Activated CD4-positive, alpha-beta T cell treated with anti-CD3 and anti-CD28 coated beads for 36 hours (primary cell): ENCODE measurements around the gene SYCP2. TPM values are rescaled to one million over a fixed set of nuclear protein-coding genes. Genes with fewer than 3 reads are reported as not detected.

Experiments
- ATAC-seq: fragments of 200-7000 bp; cut with Tn5 transposase; one replicate; pipeline ENCODE4 v1.10.0; 2021; ENCODE audit warnings: mild to moderate bottlenecking, moderate library complexity
- CTCF ChIA-PET: fragments of 350-600 bp; sonication (Branson Sonifier 250); formaldehyde crosslinking; loops from one replicate; lab custom pipeline; 2021; ENCODE audit warnings: antibody characterized with exemption; lab: Charles Lee
- POLR2A ChIA-PET: fragments of 350-600 bp; sonication (Branson Sonifier 250); formaldehyde crosslinking; loops from one replicate; lab custom pipeline; 2021; ENCODE audit warnings: antibody characterized with exemption, inconsistent platforms; lab: Charles Lee
- DNase-seq: peaks from one replicate; pipeline ENCODE4 v3.0.0-alpha.2; 2020
- H3K27ac Mint-ChIP-seq: one replicate; pipeline ENCODE4 v1.8.0; 2021; ENCODE audit warnings: mixed read lengths
- H3K27me3 Mint-ChIP-seq: one replicate; pipeline ENCODE4 v1.8.0; 2021; ENCODE audit warnings: mixed read lengths
- H3K36me3 Mint-ChIP-seq: one replicate; pipeline ENCODE4 v1.8.0; 2021; ENCODE audit warnings: low read depth, mixed read lengths
- H3K4me1 Mint-ChIP-seq: one replicate; pipeline ENCODE4 v1.8.0; 2021; ENCODE audit warnings: mixed read lengths
- H3K4me3 Mint-ChIP-seq: one replicate; pipeline ENCODE4 v1.8.0; 2021; ENCODE audit warnings: mild to moderate bottlenecking, moderate library complexity, mixed read lengths
- H3K9me3 Mint-ChIP-seq: one replicate; pipeline ENCODE4 v1.8.0; 2021; ENCODE audit warnings: low read depth, mixed read lengths
- intact Hi-C, 2 experiments: fragments of 100-400 bp; cut with DNase I in 1 of 2; cut with micrococcal nuclease in 1 of 2; formaldehyde crosslinking; loops; one replicate each; pipeline versions ENCODE4 v1.14.2 to v1.15.1; 2022 to 2024; cut with DNase I, micrococcal nuclease
- total RNA-seq, 2 experiments: library from RNA; stranded (reverse); gene quantifications; one replicate each; pipeline ENCODE4 v1.2.3, GENCODE V29; 2021

The SYCP2 gene
- total RNA-seq, 2 experiments from 2014 or later, result 1.5 to 2.1 TPM

- intact Hi-C loops, result no loop called here
- Mint-ChIP-seq H3K36me3 (no peaks in the 10 kb centered on the region), H3K4me1 (no peaks in the 10 kb centered on the region), H3K27me3 (peaks cover 5% of the 10 kb centered on the region), H3K4me3 (no peak overlapping the region), H3K9me3 (no peaks in the 10 kb centered on the region), H3K27ac (no peak overlapping the region)
- CTCF ChIA-PET, result no interaction called here
- POLR2A ChIA-PET, result no interaction called here
- DNase-seq (no peak), ATAC-seq (no peak)
Measured at GRCh38 chr20:59821788-59822187, 111.6 kb downstream of the SYCP2 start.

GRCh38 chr20:59821201-59821600, 112.2 kb downstream of the SYCP2 start:
- ATAC-seq (no peak), DNase-seq (no peak)
- intact Hi-C loops, result no loop called here
- CTCF ChIA-PET, result no interaction called here
- Mint-ChIP-seq H3K4me1 (no peaks in the 10 kb centered on the region), H3K9me3 (no peaks in the 10 kb centered on the region), H3K4me3 (no peak overlapping the region), H3K27ac (no peak overlapping the region), H3K36me3 (no peaks in the 10 kb centered on the region), H3K27me3 (peaks cover 5% of the 10 kb centered on the region)
- POLR2A ChIA-PET, result no interaction called here

DNA sequence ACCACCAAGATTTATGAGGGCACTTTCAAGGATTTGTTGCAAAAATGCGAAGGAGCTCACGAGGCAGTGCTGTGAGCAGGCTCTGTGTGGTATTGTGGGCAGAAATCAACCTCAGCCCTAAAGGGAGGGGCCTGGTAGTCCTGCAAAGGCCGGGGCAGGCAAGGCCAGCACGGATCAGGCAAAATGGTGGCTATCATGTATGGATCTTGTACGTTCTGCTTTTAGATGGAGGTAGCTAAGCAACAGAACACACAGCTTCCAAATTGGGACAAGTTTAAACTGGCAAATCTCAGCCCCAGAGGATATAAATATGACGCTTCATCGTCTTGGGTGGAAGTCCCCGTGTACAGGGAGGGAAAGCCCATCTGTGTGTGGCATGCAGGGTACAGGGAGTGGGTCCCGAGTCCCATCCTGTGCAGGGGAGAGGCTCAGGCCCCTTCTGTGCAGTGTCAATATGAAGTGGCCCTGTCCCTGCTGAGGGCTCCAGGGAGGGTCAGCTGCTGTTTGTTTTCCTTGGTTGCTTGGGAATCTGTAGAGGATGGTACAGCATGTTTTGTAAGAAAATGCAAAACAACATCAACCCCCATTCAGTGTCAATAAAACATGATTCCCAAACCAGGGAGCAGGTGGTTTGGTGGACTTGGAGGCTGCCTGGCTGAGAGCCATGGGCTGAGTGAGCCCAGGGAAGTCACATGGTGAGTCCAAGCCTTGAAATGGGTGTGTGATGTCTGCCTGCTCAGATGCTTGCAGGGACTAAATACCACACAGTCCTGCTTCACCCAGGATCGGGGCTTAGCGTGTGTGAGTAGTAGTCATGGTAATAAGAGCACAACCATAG, 113.0 kb downstream of the SYCP2 start:
- Mint-ChIP-seq H3K36me3 (no peaks in the 10 kb centered on the region), H3K4me3 (no peak overlapping the region), H3K27me3 (peaks cover 5% of the 10 kb centered on the region), H3K9me3 (no peaks in the 10 kb centered on the region), H3K27ac (no peak overlapping the region), H3K4me1 (no peaks in the 10 kb centered on the region)
- ATAC-seq (no peak), DNase-seq (no peak)
- POLR2A ChIA-PET, result no interaction called here
- CTCF ChIA-PET, result no interaction called here
- intact Hi-C loops, result no loop called here

DNA sequence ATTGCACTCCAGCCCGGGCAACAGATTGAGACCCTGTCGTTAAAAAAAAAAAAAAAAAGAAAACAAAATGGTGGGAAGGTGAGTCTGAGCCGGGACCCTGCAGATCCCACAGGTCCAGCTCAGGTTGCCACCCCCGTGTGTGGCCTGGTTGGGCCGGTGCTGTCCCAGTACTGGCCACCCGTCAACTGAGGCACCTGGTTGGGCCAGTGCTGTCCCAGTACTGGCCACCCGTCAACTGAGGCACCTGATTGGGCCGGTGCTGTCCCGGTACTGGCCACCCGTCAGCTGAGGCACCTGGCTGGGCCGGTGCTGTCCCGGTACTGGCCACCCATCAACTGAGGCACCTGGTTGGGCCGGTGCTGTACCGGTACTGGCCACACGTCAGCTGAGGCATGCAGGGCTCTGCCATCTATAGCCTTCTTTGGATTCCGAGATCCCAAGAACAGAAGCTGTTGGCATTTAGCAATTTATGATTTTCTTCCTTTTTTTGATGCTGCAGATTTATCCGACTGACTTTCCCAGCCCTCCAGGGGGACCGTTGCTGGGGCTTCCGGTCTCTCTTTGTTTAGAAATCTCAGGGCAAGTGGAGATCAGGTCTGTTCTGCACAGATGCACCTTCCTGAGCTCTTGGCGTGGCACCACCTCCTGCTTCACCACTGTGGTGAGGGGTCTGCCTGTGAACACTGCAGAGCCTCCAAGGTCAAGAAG, 113.8 kb downstream of the SYCP2 start:
- CTCF ChIA-PET, result no interaction called here
- DNase-seq (no peak), ATAC-seq (no peak)
- Mint-ChIP-seq H3K4me1 (no peaks in the 10 kb centered on the region), H3K36me3 (no peaks in the 10 kb centered on the region), H3K9me3 (no peaks in the 10 kb centered on the region), H3K4me3 (no peak overlapping the region), H3K27ac (no peak overlapping the region), H3K27me3 (peaks cover 2% of the 10 kb centered on the region)
- POLR2A ChIA-PET, result no interaction called here
- intact Hi-C loops, result no loop called here

GRCh38 chr20:59818911-59819310, 114.5 kb downstream of the SYCP2 start:
- intact Hi-C loops, result no loop called here
- Mint-ChIP-seq H3K4me3 (no peak overlapping the region), H3K27ac (no peak overlapping the region), H3K9me3 (no peaks in the 10 kb centered on the region), H3K36me3 (no peaks in the 10 kb centered on the region), H3K4me1 (no peaks in the 10 kb centered on the region), H3K27me3 (peaks cover 2% of the 10 kb centered on the region)
- ChIA-PET POLR2A (no interaction called here), CTCF (no interaction called here)
- no peak for DNase-seq
- ATAC-seq, result no peak

DNA sequence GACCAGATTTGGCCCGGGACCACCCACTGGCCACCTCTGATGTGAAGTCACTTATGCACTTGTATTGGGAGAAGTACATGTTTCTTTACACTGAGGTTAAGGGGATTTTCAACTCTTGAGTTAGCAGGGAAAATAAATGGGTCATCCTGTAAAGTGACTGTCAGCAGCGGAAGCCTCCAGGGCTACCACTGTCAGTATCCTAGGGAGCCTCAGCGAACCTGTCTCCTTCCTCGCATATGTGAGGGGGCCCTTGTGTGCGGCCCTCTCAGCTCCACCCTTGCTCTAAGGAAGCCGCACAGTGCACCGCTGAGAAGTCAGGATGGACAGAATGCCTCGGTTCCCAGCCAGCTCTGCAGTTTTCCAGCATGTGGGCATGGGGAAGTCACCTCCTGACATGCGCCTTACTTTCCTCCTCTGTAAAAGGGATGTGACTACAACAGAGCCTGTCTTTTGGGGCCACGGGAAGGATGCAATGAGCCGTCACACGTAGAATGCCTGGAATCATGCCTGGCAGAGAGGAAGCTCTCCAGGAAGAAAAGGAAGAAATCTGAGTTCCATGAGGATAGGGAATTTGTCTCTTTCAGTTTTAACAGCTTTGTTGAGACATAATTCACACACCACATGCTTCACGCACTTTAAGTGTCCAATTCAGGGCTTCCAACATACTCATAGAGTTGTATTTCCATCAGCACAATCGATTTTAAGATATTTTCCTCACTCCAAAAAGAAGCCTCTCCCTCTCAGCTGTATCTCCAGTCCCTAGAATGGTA, 115.4 kb downstream of the SYCP2 start:
- POLR2A ChIA-PET, result no interaction called here
- Mint-ChIP-seq H3K4me3 (no peak overlapping the region), H3K27ac (no peak overlapping the region), H3K9me3 (no peaks in the 10 kb centered on the region), H3K4me1 (no peaks in the 10 kb centered on the region), H3K36me3 (no peaks in the 10 kb centered on the region), H3K27me3 (peaks cover 2% of the 10 kb centered on the region)
- CTCF ChIA-PET, result no interaction called here
- no peak for DNase-seq
- intact Hi-C loops, result no loop called here
- no peak for ATAC-seq

DNA sequence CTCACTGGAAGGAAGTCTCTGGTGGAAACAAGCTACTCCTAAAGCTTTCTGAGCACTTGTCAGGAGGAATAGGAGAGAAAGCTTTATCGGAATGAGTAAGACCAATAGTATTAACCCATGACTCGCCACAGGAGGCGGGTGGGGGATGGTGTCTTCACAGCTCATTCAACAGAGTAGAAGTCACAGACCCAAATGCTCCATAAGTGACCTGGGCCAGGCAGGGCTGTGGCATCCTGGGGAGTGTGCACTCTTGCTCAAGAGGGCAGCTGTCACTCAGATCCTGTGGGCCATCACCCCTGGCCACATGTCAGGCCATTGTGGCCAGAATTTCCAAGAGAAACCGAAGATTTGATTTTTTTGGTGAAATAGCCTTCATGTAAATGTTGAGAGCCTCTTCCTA, 116.0 kb downstream of the SYCP2 start:
- no peak for ATAC-seq
- ChIA-PET CTCF (no interaction called here), POLR2A (no interaction called here)
- Mint-ChIP-seq H3K4me3 (no peak overlapping the region), H3K27me3 (peaks cover 2% of the 10 kb centered on the region), H3K9me3 (no peaks in the 10 kb centered on the region), H3K36me3 (no peaks in the 10 kb centered on the region), H3K27ac (no peak overlapping the region), H3K4me1 (no peaks in the 10 kb centered on the region)
- no peak for DNase-seq
- intact Hi-C loops, result no loop called here

- Mint-ChIP-seq H3K36me3 (no peaks in the 10 kb centered on the region), H3K4me1 (no peaks in the 10 kb centered on the region), H3K27ac (no peak overlapping the region), H3K27me3 (peaks cover 4% of the 10 kb centered on the region), H3K9me3 (no peaks in the 10 kb centered on the region), H3K4me3 (no peak overlapping the region)
- DNase-seq, result no peak
- intact Hi-C loops, result no loop called here
- ChIA-PET POLR2A (no interaction called here), CTCF (interaction anchor here (0.6 to 1.2 kb wide), 2 partner anchors 20 to 34 kb away, joined by 3 read pairs; no protein-coding TSS in a partner anchor)
- ATAC-seq, result no peak
Measured at GRCh38 chr20:59816146-59816738, 117.2 kb downstream of the SYCP2 start.

- Mint-ChIP-seq H3K9me3 (no peaks in the 10 kb centered on the region), H3K4me1 (no peaks in the 10 kb centered on the region), H3K4me3 (no peak overlapping the region), H3K27ac (no peak overlapping the region), H3K36me3 (no peaks in the 10 kb centered on the region), H3K27me3 (peaks cover 4% of the 10 kb centered on the region)
- CTCF ChIA-PET, result interaction anchor here (1.2 kb wide), 1 partner anchor 35 kb away, joined by 3 read pairs; no protein-coding TSS in a partner anchor
- ATAC-seq (no peak), DNase-seq (no peak)
- POLR2A ChIA-PET, result no interaction called here
- intact Hi-C loops, result no loop called here
Measured at GRCh38 chr20:59814840-59815340, 118.5 kb downstream of the SYCP2 start.

DNA sequence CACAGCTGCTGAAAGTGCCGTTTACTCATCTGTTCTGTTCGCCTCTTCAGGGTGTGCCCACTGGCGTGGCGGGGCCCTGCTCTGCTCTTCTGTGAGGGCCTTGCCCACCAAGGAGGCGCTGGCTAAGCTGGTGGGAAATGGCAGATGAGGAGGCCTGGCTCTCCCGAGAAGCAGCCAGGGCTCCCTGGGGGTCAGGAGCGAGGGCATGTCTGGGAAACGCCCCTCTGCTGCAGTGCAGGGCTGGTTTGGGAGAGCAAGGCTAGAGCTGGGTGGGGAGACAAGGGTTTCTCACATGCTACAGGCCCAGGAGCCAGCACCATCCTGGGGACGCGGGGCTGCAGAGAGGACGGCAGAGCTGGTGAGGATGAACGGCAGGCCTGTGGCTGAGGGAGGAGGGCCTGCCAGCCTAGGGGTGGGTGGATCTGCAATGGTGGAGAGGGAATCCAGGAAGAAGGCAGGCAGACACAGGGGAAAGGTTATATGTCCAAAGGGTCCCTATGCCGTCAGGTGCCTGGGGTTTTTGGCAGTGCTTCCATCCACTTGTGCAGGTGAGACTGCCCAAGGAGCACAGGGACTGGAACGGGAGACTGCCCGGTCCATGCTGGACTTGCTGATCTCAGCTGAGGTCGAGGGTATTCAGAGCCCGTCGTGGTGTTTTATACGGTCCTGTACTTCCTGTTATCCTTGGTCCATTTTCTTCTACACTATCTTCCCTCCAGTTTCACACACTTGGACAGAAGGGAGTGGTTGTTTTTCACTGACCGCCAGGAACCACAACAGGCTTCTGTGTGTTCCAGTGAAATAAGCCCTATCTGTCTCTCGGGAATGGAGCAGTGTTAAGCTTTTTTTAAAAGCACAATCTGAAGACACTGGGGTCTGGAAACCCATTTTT, 119.2 kb downstream of the SYCP2 start:
- Mint-ChIP-seq H3K27ac (no peak overlapping the region), H3K9me3 (no peaks in the 10 kb centered on the region), H3K4me1 (no peaks in the 10 kb centered on the region), H3K27me3 (peaks cover 4% of the 10 kb centered on the region), H3K4me3 (no peak overlapping the region), H3K36me3 (no peaks in the 10 kb centered on the region)
- ChIA-PET POLR2A (no interaction called here), CTCF (no interaction called here)
- DNase-seq, result no peak
- intact Hi-C loops, result no loop called here
- ATAC-seq, result no peak
